ENCODE measurements around the gene GPC5. TPM values are rescaled to one million over a fixed set of nuclear protein-coding genes. Genes with fewer than 3 reads are reported as not detected.

GPC5 gene
- total and polyA plus RNA-seq, 4 donors = 15.2 to 54.4 (median 24.0) TPM

DNA sequence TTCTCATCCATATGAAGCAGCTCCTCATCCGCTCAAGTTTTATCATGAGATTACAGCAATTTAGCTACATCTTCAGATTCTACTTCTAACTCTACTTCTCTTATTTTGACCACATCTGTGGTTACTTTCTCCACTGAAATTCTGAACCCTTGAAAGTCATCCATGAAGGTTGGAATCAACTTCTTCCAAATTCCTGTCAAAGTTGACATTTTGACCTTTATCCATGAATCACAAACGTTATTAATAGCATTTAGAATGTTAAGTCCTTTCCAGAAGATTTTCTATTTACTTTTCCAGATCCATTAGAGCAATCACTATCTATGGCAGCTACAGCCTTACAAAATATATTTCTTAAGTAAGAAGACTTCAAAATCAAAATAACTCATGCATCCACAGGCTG lies 1406.5 kb downstream of the GPC5 start:
- H3K36me3 ChIP-seq (ENCODE audit: control insufficient read depth, insufficient read depth, low read length) = no peaks in the 10 kb centered on the region
- no peaks in the 10 kb centered on the region for H3K4me1 ChIP-seq (ENCODE audit: control insufficient read depth, insufficient read depth, low read length)
- H3K27ac ChIP-seq (ENCODE audit: low read depth, low read length) = no peak overlapping the region
- H3K4me3 ChIP-seq (ENCODE audit: low read depth, low read length) = no peak overlapping the region
- no peaks in the 10 kb centered on the region for H3K9me3 ChIP-seq (ENCODE audit: control insufficient read depth, insufficient read depth, low read length)
- DNase-seq (ENCODE audit: low read depth in 4 of 6, low spot score in 6 of 6) = no peak
- no peaks in the 10 kb centered on the region for H3K27me3 ChIP-seq (ENCODE audit: control insufficient read depth, insufficient read depth, low read length)
- WGBS (ENCODE audit: insufficient coverage) = 100% methylated on average over 1 of the region's 2 CpGs

DNA sequence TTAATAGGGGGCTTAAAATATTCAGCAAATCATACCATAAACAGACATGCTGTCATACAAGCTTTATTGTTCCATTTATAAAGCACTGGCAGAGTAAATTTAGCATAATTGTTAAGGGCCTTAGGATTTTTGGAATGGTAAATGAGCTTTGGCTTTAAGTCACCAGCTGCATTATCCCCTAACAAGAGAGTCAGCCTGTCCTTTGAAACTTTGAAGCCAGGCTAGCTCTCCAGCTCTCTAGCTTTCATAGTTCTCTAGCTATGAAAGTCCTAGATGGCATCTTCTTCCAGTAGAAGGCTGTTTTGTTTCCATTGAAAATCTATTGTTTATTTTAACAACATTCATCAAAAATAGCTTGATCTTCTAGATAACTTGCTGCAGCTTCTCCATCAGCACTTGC lies 1407.3 kb downstream of the GPC5 start:
- H3K27ac ChIP-seq (ENCODE audit: low read depth, low read length) = no peak overlapping the region
- no peak overlapping the region for H3K4me3 ChIP-seq (ENCODE audit: low read depth, low read length)
- no peaks in the 10 kb centered on the region for H3K9me3 ChIP-seq (ENCODE audit: control insufficient read depth, insufficient read depth, low read length)
- no peaks in the 10 kb centered on the region for H3K4me1 ChIP-seq (ENCODE audit: control insufficient read depth, insufficient read depth, low read length)
- no peaks in the 10 kb centered on the region for H3K36me3 ChIP-seq (ENCODE audit: control insufficient read depth, insufficient read depth, low read length)
- no peaks in the 10 kb centered on the region for H3K27me3 ChIP-seq (ENCODE audit: control insufficient read depth, insufficient read depth, low read length)
- no peak for DNase-seq (ENCODE audit: low read depth in 4 of 6, low spot score in 6 of 6)

DNA sequence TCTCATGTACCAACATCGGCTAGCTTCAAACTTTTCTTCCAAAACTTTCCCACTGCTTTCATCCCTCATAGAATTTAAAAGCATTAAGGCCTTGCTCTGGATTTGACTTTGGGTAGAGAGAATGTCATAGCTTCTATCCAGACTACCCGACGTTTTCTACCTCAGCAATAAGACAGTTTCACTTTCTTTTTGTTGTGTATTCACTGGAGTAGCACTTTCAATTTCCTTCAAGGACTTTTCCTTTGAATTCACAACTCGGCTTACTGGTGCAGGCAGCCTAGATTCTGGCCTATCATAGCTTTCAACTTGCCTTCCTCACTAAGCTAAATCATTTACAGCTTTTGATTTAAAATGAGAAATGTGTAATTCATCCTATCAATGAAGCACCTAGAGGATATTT lies 1407.8 kb downstream of the GPC5 start:
- H3K27ac ChIP-seq (ENCODE audit: low read depth, low read length) = no peak overlapping the region
- no peaks in the 10 kb centered on the region for H3K4me1 ChIP-seq (ENCODE audit: control insufficient read depth, insufficient read depth, low read length)
- DNase-seq (ENCODE audit: low read depth in 4 of 6, low spot score in 6 of 6) = peak in 1 of 6 donors; percentile 10
- H3K27me3 ChIP-seq (ENCODE audit: control insufficient read depth, insufficient read depth, low read length) = no peaks in the 10 kb centered on the region
- no peaks in the 10 kb centered on the region for H3K36me3 ChIP-seq (ENCODE audit: control insufficient read depth, insufficient read depth, low read length)
- 100% methylated on average over 1 of the region's 4 CpGs for WGBS (ENCODE audit: insufficient coverage)
- H3K4me3 ChIP-seq (ENCODE audit: low read depth, low read length) = no peak overlapping the region
- no peaks in the 10 kb centered on the region for H3K9me3 ChIP-seq (ENCODE audit: control insufficient read depth, insufficient read depth, low read length)

DNA sequence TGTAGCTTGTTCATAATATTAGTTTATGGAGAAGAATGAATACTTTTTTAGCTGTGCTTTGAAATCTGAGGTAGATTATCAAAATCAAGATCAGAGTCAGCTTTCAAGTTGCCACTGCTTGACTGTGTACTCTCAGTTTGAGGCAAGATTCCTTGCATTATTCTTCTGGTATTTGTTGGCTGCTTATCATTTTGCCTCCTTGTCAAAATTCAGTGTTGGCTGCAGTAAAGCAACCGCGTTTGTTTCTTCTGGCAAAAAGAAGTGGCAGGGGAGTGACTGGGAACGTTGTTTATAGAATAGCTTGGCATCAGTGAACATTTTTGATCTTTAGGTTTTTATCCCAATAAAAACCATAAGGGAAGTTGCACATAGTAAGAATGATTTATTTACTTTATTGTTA lies 1408.9 kb downstream of the GPC5 start:
- no peaks in the 10 kb centered on the region for H3K4me1 ChIP-seq (ENCODE audit: control insufficient read depth, insufficient read depth, low read length)
- no peaks in the 10 kb centered on the region for H3K36me3 ChIP-seq (ENCODE audit: control insufficient read depth, insufficient read depth, low read length)
- 56% methylated on average over 2 of the region's 3 CpGs for WGBS (ENCODE audit: insufficient coverage)
- H3K27me3 ChIP-seq (ENCODE audit: control insufficient read depth, insufficient read depth, low read length) = no peaks in the 10 kb centered on the region
- no peak overlapping the region for H3K27ac ChIP-seq (ENCODE audit: low read depth, low read length)
- no peak overlapping the region for H3K4me3 ChIP-seq (ENCODE audit: low read depth, low read length)
- DNase-seq (ENCODE audit: low read depth in 4 of 6, low spot score in 6 of 6) = peak in 1 of 6 donors; percentile 71
- H3K9me3 ChIP-seq (ENCODE audit: control insufficient read depth, insufficient read depth, low read length) = no peaks in the 10 kb centered on the region

DNA sequence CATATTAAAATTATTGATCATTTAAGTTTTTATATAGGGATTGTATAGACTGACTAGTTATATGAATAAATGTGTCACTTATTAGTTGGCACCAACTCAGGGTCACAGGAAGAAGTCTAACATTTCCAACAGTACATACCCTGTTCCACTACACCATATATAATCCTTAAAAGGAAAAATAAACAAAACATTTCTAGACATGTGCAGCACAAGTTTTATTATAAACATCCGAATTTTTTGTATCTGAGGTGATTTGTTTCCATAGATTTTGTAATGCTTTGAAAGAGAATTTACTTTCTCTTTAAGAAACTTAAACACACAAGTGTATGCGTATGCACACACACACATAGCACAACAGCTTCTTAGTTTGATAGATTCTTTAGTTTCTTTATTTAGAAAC lies 1409.5 kb downstream of the GPC5 start:
- no peak for DNase-seq (ENCODE audit: low read depth in 4 of 6, low spot score in 6 of 6)
- no CpG with 5 or more reads among the region's 2 CpGs for WGBS (ENCODE audit: insufficient coverage)
- H3K27ac ChIP-seq (ENCODE audit: low read depth, low read length) = no peak overlapping the region
- H3K36me3 ChIP-seq (ENCODE audit: control insufficient read depth, insufficient read depth, low read length) = no peaks in the 10 kb centered on the region
- H3K4me1 ChIP-seq (ENCODE audit: control insufficient read depth, insufficient read depth, low read length) = no peaks in the 10 kb centered on the region
- H3K4me3 ChIP-seq (ENCODE audit: low read depth, low read length) = no peak overlapping the region
- no peaks in the 10 kb centered on the region for H3K9me3 ChIP-seq (ENCODE audit: control insufficient read depth, insufficient read depth, low read length)
- H3K27me3 ChIP-seq (ENCODE audit: control insufficient read depth, insufficient read depth, low read length) = no peaks in the 10 kb centered on the region

DNA sequence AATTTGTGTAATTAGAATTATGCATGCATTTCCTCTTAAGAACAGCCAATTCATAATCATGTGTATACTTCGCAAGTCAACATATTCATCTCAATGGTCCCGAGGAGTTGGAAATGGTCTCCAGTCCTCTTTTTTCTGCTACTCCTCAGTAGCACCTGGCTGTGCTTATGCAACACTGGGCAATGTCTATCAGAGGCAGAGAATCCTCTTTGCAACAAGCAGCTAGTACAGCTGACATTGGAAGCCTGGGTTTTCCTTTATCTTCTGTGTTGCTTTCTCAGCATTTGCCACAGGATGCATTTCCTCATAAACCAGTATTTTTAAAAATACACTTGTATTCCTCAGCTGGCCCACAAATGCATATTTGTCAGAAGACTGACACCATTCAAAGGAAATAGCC lies 1422.9 kb downstream of the GPC5 start:
- no peak for DNase-seq (ENCODE audit: low read depth in 4 of 6, low spot score in 6 of 6)
- Histone ChIP-seq H3K27ac (ENCODE audit: low read depth, low read length) (no peak overlapping the region), H3K36me3 (ENCODE audit: control insufficient read depth, insufficient read depth, low read length) (no peaks in the 10 kb centered on the region), H3K4me1 (ENCODE audit: control insufficient read depth, insufficient read depth, low read length) (no peaks in the 10 kb centered on the region), H3K9me3 (ENCODE audit: control insufficient read depth, insufficient read depth, low read length) (no peaks in the 10 kb centered on the region), H3K27me3 (ENCODE audit: control insufficient read depth, insufficient read depth, low read length) (no peaks in the 10 kb centered on the region), H3K4me3 (ENCODE audit: low read depth, low read length) (no peak overlapping the region)
- 75% methylated on average over 1 of the region's 2 CpGs for WGBS (ENCODE audit: insufficient coverage)

DNA sequence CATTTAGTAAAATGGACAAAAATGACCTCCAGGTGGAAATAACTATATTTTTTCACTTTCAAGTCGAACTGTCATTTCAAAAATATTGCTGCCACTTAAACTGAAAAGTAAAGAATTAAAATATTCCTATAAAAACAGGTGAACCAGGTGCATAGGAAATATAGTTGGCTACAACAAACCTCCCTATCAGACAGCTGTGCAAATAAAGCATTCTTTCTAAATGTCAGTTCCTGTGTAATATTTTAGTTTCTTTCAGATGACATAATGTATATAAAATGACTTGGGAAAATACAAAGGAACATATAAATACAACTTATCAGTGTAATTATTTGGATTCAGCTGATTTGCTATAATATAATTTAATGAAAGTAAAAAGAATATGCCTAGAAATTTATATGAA lies 1424.6 kb downstream of the GPC5 start:
- H3K9me3 ChIP-seq (ENCODE audit: control insufficient read depth, insufficient read depth, low read length) = no peaks in the 10 kb centered on the region
- H3K27ac ChIP-seq (ENCODE audit: low read depth, low read length) = no peak overlapping the region
- no peak for DNase-seq (ENCODE audit: low read depth in 4 of 6, low spot score in 6 of 6)
- H3K4me3 ChIP-seq (ENCODE audit: low read depth, low read length) = no peak overlapping the region
- H3K36me3 ChIP-seq (ENCODE audit: control insufficient read depth, insufficient read depth, low read length) = no peaks in the 10 kb centered on the region
- H3K4me1 ChIP-seq (ENCODE audit: control insufficient read depth, insufficient read depth, low read length) = no peaks in the 10 kb centered on the region
- no CpG with 5 or more reads among the region's 1 CpG for WGBS (ENCODE audit: insufficient coverage)
- no peaks in the 10 kb centered on the region for H3K27me3 ChIP-seq (ENCODE audit: control insufficient read depth, insufficient read depth, low read length)

DNA sequence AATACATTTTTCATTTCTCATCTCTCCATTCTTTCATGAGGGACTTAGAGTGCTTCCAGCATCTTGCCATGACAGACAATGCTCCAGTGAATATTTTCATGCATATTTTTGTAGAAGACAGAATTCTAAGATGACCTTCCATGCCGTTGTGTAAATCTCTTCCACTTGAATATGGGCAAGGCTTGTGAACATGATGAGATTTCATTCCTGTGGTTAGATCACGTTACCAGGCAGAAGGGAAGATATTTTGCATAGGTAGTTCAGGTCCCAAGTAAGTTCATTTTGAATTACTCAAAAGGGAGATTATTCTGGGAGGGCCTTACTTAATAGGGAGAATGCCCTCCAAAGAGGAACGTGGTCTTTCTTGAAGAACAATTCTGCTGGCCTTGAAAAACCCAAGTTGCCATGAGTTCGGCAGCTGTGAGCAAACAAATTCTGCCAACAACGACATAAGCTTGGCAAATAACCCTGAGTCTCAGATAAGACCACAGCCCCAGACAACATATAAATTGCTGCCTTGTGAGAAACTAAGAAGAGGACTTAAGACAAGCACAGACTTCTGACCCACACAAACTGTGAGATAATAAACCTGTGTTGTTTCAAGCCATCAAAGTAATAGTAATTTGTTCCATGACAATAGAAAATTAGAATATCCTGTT lies 1427.6 kb downstream of the GPC5 start:
- H3K4me1 ChIP-seq (ENCODE audit: control insufficient read depth, insufficient read depth, low read length) = no peaks in the 10 kb centered on the region
- no peaks in the 10 kb centered on the region for H3K9me3 ChIP-seq (ENCODE audit: control insufficient read depth, insufficient read depth, low read length)
- no peak overlapping the region for H3K4me3 ChIP-seq (ENCODE audit: low read depth, low read length)
- DNase-seq (ENCODE audit: low read depth in 4 of 6, low spot score in 6 of 6) = no peak
- no peaks in the 10 kb centered on the region for H3K27me3 ChIP-seq (ENCODE audit: control insufficient read depth, insufficient read depth, low read length)
- H3K36me3 ChIP-seq (ENCODE audit: control insufficient read depth, insufficient read depth, low read length) = no peaks in the 10 kb centered on the region
- H3K27ac ChIP-seq (ENCODE audit: low read depth, low read length) = no peak overlapping the region
- WGBS (ENCODE audit: insufficient coverage) = 79% methylated on average over 4 of the region's 5 CpGs

DNA sequence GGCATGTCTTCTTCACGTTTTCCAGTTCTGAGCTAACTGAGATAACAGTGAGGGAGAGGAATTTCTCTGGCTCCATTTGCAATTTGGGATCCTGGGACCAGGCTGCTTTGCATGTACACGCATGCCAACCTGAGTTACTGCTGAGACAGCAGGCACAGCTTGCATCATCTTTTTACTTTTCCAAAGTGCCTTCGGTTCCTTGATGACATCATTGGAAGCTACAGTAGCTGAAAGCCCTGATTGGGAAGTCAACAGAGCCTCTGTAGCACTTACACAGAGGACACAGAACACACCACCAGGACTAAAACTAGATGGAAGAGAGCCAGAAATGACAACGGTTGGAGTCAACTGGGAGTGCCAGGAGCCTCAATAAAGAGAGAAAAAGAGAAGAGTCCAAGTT lies 1429.1 kb downstream of the GPC5 start:
- no peaks in the 10 kb centered on the region for H3K27me3 ChIP-seq (ENCODE audit: control insufficient read depth, insufficient read depth, low read length)
- 86% methylated on average over 3 of the region's 4 CpGs for WGBS (ENCODE audit: insufficient coverage)
- no peak overlapping the region for H3K4me3 ChIP-seq (ENCODE audit: low read depth, low read length)
- no peak for DNase-seq (ENCODE audit: low read depth in 4 of 6, low spot score in 6 of 6)
- H3K36me3 ChIP-seq (ENCODE audit: control insufficient read depth, insufficient read depth, low read length) = no peaks in the 10 kb centered on the region
- H3K4me1 ChIP-seq (ENCODE audit: control insufficient read depth, insufficient read depth, low read length) = no peaks in the 10 kb centered on the region
- H3K9me3 ChIP-seq (ENCODE audit: control insufficient read depth, insufficient read depth, low read length) = no peaks in the 10 kb centered on the region
- no peak overlapping the region for H3K27ac ChIP-seq (ENCODE audit: low read depth, low read length)

DNA sequence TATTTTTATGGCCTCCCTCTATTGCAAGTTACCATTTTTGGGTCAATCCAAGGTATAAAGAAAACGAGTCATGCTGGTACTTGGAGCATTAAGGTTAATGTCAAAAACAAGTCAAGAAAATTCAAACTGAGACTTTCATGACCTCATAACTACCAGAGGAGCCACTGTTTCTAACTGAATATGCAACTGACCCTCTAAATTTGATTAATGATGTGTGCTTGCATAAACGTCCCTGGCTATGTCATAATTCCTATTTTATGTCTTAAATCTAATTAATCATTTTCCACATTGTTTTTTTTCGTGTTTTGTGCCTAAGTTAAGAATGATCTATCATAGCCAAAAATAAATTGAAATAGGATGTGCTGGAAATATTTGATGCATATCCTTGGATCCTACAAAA lies 1431.5 kb downstream of the GPC5 start:
- no peak for DNase-seq (ENCODE audit: low read depth in 4 of 6, low spot score in 6 of 6)
- Histone ChIP-seq H3K36me3 (ENCODE audit: control insufficient read depth, insufficient read depth, low read length) (no peaks in the 10 kb centered on the region), H3K4me1 (ENCODE audit: control insufficient read depth, insufficient read depth, low read length) (no peaks in the 10 kb centered on the region), H3K9me3 (ENCODE audit: control insufficient read depth, insufficient read depth, low read length) (no peaks in the 10 kb centered on the region), H3K27me3 (ENCODE audit: control insufficient read depth, insufficient read depth, low read length) (no peaks in the 10 kb centered on the region), H3K27ac (ENCODE audit: low read depth, low read length) (no peak overlapping the region), H3K4me3 (ENCODE audit: low read depth, low read length) (no peak overlapping the region)
- 60% methylated on average over 1 of the region's 3 CpGs for WGBS (ENCODE audit: insufficient coverage)

Measured in spinal cord (tissue), 10 donors.